Hindlimb muscle (tissue), 1 donor: ENCODE measurements around the gene BAZ1B. TPM values are rescaled to one million over a fixed set of nuclear protein-coding genes. Genes with fewer than 3 reads are reported as not detected.
"Not testable (repeated sequence)": the region's sequence is repeated elsewhere in the genome, so short reads cannot be mapped to it uniquely, and the experiment has no call there.

Experiments
- DNase-seq: peaks from one replicate; pipeline ENCODE4 v3.0.0-alpha.2; 2013
- polyA plus RNA-seq: library from polyadenylated mRNA; unstranded; fragments of 120-200 nt; gene quantifications from one replicate; pipeline ENCODE4 v1.2.1, GENCODE V29; 2013; ENCODE audit not compliant: insufficient read length

The BAZ1B gene
- polyA plus RNA-seq, 1 donor: 53.0 TPM

DNA sequence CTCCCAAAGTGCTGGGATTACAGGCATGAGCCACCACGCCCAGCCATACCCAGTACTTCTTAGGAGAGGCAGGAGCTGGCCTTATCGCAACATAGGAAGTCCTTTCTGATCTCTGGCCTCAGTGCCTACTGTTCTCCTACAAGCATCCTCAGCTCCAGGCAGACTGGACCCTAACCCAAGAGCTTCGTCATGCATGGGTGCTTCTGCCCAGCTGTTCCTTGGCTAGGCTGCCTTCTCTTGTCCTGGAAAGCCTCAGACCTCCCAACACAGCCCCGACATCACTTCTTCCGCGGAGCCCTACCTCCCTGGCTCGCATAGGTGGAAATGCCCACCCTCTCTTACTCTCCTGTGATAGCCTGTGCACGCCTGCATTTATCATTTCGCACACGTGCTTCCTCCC, 19.6 kb upstream of the BAZ1B start:
- DNase-seq: no peak

DNA sequence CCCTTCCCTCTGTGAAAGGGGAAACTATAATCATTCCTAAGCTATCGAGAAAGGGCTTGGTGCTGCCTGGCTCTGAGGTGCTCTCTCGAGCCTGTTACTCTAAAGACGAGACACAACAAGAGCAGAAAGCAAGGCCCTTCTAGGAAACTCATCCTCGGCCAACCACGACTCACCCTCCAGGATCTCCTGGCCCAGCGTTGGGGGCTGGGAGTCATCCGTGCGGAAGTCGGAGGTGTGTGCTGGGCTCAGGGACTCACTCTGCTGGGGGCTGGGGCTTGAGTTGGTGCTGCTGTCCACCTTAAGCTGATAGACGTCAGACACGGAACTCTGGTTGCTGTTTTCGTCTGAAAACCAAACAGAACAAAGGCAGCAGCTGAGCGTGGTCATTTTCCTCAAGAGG, 17.6 kb upstream of the BAZ1B start:
- no peak for DNase-seq

DNA sequence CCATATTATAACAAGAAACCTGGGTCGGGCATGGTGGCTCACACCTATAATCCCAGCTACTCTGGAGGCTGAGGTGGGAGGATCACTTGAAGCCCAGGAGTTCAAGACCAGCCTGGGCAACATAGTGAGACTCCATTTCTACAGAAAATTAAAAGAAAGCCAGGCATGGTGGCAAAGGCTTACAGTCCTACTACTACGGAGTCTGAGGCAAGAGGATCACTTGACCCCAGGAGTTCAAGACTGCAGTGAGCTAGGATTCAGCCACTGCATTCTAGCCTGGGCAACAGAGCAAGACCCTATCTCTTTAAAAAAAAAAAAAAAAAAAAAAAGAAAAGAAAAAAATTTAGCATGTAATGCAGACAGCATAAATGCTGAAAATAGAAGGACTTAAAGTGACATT, 16.4 kb upstream of the BAZ1B start:
- not testable (repeated sequence) for DNase-seq

DNA sequence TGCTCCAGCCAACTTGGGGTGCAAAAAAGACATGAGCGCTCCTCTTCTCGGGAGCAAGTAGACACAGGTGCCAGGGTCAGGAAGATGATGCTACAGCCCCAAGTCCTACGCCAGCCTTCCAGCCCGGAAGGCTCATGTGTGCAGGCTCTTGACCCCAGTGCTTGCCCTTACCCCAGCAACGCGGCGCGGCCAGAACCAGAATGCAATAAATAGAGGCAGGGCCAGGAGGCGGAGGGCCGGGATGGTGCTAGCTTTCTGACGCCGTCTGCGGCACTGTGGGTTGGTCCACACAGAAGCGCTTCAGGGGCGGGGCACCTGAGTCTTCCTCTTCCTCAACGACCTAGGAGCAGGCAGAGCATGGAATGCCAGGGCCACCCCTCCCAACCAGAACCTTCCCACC, 15.0 kb upstream of the BAZ1B start:
- DNase-seq: no peak

DNA sequence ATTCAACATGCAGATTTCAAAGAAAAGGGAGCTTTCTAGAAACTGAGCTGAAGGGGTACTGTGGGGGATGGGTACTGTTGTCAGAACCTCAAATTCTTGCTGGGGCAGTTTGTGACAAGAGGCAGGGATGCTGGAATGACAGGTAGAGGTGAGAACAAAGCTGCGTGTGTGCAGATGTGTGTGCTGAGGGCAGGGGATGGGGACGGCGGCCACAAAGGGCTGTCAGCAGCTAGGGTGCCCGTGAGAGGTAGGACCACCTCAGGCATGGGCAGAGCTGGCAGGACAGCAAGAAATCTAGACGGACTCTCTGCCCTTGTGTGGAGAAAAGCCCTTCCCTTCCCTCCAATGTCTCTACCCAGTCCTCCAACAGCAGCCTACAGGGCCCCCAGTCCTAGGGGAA, 14.4 kb upstream of the BAZ1B start:
- no peak for DNase-seq

DNA sequence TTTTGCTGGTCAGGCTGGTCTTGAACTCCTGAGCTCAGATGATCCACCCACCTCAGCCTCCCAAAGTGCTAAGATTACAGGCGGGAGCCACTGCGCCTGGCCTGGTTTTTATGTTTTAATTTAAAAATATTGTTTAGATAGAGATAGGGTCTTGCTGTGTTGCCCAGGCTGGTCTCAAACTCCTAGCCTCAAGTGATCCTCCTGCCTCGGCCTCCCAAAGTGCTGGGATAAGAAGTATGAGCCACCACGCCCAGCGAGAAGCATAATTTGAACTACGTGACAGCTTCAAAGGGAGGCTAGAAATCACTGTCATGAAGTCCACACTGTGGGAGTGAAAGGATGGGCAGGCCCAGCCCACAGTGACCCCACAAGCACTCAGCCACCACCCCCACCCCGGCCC, 13.8 kb upstream of the BAZ1B start:
- not testable (repeated sequence) for DNase-seq

DNA sequence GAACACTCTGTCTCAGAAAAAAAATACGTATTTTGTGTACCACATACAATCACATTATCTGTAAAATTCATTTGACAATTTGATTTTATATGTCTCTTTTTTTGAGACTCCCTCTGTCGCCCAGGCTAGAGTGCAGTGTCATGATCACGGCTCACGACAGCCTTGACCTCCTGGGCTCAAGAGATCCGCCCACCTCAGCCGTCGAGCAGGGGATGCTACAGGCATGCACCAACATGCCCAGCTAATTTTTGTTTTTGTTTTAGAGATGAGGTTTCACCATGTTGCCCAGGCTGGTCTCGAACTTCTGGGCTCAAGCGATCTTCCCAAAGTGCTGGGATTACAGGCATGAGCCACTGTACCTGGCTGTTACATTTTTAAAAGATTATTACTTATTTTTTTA, 11.6 kb upstream of the BAZ1B start:
- no peak for DNase-seq

DNA sequence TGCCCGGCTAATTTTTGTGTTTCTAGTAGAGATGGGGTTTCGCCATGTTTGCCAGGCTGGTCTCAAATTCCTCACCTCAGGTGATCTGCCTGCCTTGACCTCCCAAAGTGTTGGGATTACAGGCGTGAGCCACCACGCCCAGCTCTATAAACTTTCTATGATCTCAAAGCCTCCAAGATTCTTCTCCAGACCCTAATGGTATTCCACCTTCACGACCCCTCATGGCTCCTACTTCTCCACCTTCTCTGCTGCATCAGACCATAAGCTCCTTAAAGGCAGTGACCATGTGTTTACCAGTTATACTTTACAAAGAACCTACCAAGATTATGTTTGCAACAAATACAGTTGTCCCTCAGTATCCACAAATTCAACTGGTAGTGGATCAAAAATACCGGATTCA, 10.1 kb upstream of the BAZ1B start:
- DNase-seq: no peak

DNA sequence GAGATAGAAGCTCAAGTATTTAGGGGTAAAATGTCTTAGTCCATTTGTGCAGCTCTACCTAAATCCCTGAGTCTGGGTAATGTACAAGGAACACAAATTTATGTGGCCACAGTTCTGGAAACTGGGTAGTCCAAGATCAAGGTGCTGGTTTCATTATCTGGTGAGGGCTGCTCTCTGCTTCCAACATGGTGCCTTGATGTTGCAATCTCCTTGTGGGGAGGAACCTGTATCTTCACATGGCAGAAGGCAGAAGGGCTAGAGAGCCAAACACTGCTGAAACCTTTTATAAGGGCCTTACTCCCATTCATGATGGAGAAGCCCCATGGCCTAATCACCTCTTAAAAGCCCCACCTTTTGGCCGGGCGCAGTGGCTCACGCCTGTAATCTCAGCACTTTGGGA, 8.7 kb upstream of the BAZ1B start:
- DNase-seq: no peak

DNA sequence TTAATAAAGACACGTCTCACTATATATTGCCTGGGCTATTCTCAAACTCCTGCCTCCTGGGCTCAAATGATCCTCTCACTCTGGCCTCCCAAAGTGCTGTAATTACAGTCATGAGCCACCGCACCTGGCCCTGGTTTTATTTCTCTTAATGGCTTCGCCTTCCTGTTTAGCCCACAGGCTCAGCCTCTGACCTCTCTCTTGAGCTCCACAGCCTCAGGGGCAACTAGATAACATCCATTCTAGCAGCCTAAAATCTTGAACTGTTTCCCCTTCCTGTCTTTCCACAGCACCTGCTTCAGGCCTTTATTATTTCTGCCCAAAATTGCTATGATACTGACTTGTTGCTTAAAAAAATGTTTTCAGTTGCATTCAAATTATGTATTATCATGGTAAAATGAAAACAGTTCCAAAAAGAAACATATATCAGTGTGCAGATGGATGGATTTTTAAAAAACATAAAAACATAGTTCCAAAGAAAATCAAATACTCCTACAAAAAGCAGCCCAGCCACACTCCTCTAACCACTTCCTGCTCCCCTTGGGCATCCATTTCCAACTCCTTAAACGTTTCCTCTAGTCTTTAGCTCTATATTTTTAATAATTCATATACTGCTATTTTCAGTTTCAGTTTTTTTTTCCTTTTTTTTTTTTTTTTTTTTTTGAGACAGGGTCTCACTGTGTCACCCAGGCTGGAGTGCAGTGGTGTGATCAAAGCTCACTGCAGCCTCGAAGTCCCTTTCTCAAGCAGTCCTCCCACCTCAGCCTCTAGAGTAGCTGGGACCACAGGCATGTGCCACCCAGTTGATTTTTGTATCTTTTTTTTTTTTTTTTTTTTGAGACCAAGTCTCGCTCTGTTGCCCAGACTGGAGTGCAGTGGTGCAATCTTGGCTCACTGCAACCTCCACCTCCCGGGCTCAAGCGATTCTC, 5.1 kb upstream of the BAZ1B start:
- no peak for DNase-seq

DNA sequence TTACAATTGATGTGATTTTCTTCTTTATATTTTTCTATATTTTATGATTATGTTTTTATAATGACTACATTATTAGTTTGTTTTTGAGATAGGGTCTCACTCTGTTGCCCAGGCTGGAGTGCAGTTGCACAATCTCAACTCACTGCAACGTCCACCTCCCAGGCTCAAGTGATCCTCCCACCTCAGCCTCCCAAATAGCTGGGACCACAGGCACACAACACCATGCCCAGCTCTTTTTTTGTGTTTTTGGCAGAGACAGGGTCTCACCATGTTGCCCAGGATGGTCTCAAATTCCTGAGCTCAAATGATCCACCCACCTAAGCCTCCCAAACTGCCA, 4.0 kb upstream of the BAZ1B start:
- DNase-seq: not testable (repeated sequence)

DNA sequence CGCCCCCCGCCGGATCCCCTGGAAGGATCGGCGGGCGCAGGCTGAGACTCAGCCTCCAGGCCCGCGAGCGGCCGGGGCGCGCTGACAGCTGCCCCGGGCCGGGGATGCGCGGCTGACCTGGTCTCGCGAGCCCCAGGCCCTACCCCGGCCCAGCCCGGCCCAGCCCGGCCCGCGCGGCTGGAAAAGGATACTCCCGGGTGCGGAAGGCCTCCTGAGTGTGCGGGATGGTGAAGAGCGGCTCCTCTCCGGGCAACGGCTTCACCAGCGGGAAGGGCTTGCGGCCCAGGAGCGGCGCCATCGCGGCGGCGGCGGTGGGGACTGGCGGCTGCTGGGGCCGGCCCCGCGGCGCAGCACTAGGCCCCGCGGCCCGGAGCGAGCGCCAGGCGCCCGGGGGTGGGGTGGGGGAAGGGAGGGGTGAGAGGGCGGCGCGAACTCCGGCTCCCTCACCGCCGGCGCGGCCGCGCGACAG, 423 bp downstream of the BAZ1B start:
- no peak for DNase-seq

DNA sequence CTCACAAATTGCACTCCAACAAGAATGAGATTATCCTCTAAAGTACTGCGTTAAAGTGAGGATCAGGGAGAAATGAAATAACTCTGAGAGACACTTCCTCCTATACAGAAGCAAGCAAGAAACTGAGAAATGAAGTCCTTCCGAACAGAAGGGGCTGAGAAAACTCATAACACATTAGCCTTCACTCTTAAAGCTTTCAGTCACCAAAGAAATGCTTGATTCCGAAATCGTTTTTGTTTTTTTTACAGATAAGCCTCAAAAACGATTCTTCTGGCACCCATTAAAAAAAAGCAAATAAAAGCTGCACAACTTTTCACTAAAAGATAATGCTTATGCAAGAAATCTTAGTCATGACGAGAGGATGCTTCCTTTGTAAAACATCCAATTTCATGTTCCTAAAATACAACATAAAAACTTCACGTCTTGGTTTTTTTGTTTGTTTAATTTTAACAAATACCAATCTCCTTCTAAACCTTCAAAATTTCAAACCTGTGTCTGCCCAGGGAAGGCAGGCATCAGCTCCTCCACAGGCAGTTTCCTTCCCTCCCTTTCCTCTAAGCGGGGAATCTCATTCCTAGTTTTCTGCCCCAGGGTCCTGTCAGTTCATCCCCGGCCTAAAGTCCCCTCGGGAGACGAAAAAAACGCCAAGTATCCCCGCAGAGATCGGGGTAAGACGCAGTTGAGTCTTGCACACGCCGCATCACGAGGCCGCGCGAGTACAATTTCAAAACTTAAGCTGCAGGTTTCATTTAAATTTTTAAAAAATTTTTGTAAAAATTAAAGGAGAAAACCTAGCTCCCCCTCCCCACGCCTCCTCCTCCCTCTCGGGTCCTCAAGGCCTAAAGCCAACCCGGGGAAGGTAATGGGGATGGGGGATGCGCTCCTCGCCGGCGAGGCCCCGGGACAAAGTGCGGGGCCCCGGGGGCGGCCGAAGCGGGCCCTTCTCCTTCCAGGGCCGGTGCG, 1.1 kb downstream of the BAZ1B start:
- no peak for DNase-seq

DNA sequence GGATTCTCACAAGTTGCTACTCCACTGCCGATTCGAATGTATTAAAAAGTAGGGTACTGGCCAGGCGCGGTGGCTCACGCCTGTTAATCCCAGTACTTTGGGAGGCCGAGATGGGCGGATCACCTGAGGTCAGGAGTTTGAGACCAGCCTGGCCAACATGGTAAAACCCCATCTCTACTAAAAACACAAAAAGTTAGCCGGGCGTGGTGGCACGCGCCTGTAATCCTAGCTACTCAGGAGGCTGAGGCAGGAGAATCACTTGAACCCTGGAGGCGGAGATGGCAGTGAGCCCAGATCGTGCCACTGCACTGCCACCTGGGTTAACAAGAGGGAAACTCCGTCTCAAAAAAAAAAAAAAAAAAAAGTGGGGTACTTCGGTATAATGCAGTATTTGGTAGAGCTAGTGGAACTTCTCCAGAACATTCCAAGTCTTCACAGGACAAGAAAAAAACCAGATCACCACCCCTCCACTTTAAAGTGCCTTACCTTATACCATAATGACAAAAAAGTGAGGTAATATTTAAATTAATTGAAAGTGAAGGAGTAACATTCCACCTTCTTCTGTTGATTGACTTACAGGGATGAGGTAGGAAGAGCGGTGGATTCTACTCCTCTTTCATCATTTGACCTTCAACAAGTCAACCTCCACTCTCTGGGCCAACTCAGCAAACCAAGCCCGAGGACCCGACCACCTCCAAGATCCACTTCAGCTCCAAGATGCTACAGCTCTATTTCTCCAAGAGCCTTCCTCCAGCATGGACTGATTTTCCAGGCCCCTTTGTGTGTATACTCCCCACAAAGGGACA, 2.0 kb downstream of the BAZ1B start:
- no peak for DNase-seq

DNA sequence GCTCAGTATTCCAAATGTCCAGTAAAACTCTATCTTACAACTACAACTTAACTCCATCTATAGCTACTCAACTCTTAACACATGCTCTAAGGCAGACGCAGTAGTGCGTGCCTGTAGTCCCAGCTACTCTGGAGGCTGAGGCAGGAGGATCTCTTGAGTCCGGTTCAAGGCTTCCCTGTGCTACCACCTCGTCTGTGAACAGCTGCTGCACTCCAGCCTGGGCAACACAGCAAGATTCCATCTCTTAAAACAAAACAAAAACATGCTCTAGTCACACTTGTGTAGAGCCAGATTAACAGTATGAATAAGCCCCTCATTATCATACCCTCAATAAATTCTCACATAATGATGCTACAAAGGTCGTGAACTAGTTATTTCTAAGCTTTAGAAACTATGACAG, 3.6 kb downstream of the BAZ1B start:
- no peak for DNase-seq

DNA sequence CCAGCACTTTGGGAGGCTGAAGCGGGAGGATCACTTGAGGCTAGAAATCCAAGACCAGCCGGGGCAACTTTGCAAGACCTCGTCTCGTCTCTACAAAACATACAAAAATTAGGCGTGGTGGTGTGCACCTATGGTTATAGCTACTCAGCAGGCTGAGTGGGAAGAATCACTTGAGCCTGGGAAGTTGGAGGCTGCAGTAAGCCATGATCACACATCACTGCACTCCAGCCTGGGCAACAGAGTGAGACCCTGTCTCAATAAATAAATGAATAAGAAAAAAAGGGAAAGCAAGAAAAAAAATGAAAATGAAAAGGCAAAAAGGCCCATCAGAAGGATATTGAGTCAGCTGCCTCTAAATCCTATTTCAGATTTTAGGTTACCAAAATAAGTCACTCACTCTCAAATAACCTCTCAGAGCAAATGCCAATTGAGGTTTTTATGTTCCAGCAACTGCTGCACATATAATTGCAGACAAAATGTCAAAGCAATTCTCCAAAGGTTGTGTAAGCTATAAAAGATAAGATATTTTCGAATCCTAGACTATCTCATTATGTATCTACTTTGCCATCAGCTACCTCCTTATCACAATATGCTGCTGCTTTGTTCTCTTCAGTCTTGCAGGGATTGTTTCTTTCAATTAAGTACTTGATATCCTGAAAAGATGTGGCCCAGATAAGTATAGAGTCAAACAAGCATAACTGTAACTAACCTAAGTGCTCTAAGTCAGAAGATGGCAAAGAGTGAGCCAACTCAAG, 4.7 kb downstream of the BAZ1B start:
- no peak for DNase-seq

DNA sequence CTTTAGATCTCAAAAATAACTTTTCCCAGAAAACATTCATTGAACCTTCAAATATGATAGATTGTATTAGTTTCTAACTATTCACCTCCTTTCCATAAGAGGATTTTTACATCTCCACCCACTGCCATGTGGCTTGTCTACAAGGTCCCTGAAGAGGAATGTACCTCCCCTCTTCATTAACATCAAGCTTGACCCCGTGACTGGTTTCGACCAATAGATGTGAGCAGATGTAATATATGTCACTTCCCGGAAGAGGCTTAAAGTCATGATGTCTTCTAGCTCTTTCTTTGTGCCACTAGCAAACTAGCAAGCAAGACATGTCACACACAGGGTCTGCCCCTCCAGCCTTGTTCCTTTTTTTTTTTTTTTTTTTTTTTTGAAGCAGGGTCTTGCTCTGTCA, 6.9 kb downstream of the BAZ1B start:
- DNase-seq: no peak

DNA sequence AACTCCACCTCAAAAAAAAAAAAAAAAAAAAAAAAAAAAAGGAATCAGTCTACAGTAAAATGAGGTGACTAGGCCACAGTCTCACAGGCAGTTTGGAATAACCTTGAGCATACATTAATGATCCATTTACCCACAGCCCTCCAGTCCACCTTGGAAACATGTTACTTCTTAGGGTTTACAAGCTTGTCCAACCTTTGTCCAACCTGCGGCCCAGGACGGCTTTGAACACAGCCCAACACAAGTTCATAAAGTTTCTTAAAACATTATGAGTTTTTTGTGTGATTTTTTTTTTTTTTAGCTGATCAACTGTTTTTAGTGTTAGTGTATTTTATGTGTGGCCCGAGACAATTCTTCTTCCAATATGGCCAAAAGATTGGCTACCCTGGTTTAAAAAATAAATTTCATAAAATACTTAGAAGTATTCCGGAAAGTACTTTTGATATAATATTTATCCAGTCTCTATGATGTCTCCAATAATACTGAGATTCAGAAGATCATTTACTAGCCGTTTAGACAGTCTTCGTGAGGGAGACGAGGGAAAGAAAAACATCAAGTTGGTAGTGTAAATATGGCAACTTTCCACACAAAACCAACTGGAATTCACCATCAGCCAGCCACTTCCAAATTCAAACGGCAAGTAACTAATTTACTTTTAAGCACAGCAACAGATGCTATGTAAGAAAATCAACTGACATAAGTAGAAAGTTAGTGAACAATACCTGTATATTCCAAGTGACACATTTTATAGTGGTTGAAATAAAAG, 9.9 kb downstream of the BAZ1B start:
- no peak for DNase-seq

DNA sequence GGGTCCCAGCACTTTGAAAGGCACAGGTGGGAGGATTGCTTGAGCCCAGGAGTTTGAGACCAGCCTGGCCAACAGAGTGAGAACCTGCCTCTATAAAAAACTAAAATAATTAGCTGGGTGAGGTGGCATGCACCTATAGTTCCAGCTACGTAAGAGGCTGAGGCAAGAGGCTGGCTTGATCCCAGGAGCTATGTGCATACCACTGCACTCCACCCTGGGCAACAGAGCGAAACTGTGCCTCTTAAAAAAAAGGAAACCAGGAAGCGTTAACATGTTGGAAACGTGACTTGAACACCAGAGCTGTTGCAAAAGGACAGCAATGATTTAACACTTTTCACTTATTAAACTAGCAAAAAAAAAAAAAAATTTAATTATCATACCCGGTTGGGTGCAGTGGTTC, 12.6 kb downstream of the BAZ1B start:
- no peak for DNase-seq

DNA sequence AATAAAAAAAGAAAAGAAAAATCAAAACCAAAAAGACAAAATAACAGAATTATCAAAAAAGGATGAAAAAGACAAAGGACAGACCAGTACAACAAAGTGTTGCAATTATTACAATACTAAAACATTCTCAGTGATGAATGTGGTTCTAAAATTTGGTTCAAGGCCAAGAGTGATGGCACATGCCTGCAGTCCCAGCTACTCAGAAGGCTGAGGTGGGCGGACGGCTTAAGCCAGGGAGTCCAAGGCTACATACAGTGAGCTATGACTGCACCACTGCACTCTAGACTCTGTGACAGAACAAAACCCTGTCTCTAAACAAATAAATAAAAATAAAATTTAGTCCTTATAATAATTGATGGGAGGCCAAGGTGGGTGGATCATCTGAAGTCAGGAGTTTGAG, 14.5 kb downstream of the BAZ1B start:
- no peak for DNase-seq

DNA sequence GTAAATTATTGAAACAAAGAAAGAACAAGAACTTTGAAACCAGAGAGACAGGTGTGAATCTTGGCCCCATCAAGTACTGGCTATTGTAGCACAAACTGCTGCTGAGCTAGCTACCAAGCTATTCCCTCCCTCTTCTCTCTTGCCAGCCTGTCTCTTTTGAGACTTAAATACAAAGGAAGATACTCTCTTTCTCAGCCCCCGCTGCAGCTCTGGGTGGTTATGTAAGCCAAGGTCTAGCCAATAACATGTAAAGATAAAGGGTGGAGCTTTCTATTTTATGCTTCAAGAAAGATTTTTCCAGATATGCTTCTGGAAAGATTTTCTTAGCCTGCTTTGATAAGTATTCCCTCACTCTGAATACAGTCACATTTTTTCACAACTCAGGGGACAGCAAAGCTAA, 17.2 kb downstream of the BAZ1B start:
- no peak for DNase-seq
